OCI-LY3 (cell line): Measurements from ENCODE around the gene EML1.

Experiments used
- H2AFZ ChIP-seq: fragments of 200-600, 300-600 bp; shearing (Covaris generic); 2 replicates; pipeline ENCODE4 v1.6.0; 2014; ENCODE audit warnings: antibody characterized with exemption, low read depth, low read length
- H3K27ac ChIP-seq: fragments of 200-600, 300-600 bp; sonication (generic); 2 replicates; pipeline ENCODE4 v1.5.1; 2014; ENCODE audit warnings: mild to moderate bottlenecking, low read length, moderate library complexity, mixed read lengths
- H3K27me3 ChIP-seq: fragments of 200-600, 300-600 bp; sonication (generic); 2 replicates; pipeline ENCODE4 v1.6.1; 2014; ENCODE audit warnings: low read depth, low read length, mixed read lengths
- H3K36me3 ChIP-seq: fragments of 200-600, 300-600 bp; sonication (generic); replicated peaks from 2 replicates; pipeline ENCODE3; 2014; ENCODE audit warnings: low read depth, low read length, mixed read lengths
- H3K4me1 ChIP-seq: fragments of 300-600, 200-600 bp; sonication (generic); 2 replicates; pipeline ENCODE4 v1.6.1; 2014; ENCODE audit warnings: low read length, mixed read lengths
- H3K4me2 ChIP-seq: fragments of 200-600, 300-600 bp; sonication (generic); 2 replicates; pipeline ENCODE4 v1.6.1; 2014; ENCODE audit warnings: low read length, mixed read lengths
- H3K4me3 ChIP-seq: fragments of 300-600, 200-600 bp; sonication (generic); 2 replicates; pipeline ENCODE4 v1.5.1; 2014; ENCODE audit warnings: antibody characterized with exemption, mild to moderate bottlenecking, low read length, moderate library complexity
- H3K79me2 ChIP-seq: fragments of 300-600, 200-600 bp; shearing (Covaris generic); 2 replicates; pipeline ENCODE4 v1.6.1; 2014; ENCODE audit warnings: mild to moderate bottlenecking, low read length, mixed read lengths
- H3K9ac ChIP-seq: fragments of 300-600, 200-600 bp; shearing (Covaris generic); 2 replicates; pipeline ENCODE4 v1.6.0; 2014; ENCODE audit warnings: mild to moderate bottlenecking, low read length, moderate library complexity
- H3K9me3 ChIP-seq: fragments of 200-600, 300-600 bp; shearing (Covaris generic); 2 replicates; pipeline ENCODE4 v1.6.1; 2014; ENCODE audit warnings: low read length, mixed read lengths; ENCODE audit not compliant: insufficient read depth
- H4K20me1 ChIP-seq: fragments of 200-600, 300-600 bp; sonication (generic); 2 replicates; pipeline ENCODE4 v1.6.1; 2016; ENCODE audit warnings: low read length, mixed read lengths; ENCODE audit not compliant: insufficient read depth
- CTCF ChIP-seq: fragments of 200-600, 300-600 bp; sonication (generic); IDR thresholded peaks from 2 replicates; pipeline ENCODE4 v1.5.1; 2014; ENCODE audit warnings: antibody characterized with exemption, low read length, low read depth
- EZH2phosphoT487 ChIP-seq: fragments of 200-600 bp; shearing (Covaris generic); IDR thresholded peaks from 2 replicates; pipeline ENCODE4 v1.6.1; 2018; ENCODE audit warnings: antibody characterized with exemption, mixed run types, low read depth

EML1 gene

GRCh38 chr14:99915305-99916090 lies 122.3 kb downstream of the EML1 start:
- Histone ChIP-seq H3K27me3 (no peaks in the 10 kb centered on the region), H3K9me3 (no peaks in the 10 kb centered on the region), H4K20me1 (no peaks in the 10 kb centered on the region), H3K27ac (no peak overlapping the region), H3K4me2 (no peak overlapping the region), H3K4me3 (no peak overlapping the region), H2AFZ (no peak overlapping the region), H3K9ac (no peak overlapping the region), H3K4me1 (no peaks in the 10 kb centered on the region), H3K36me3 (peaks cover 56% of the 10 kb centered on the region), H3K79me2 (no peaks in the 10 kb centered on the region)
- TF ChIP-seq CTCF (no peak), EZH2phosphoT487 (no peak)

DNA sequence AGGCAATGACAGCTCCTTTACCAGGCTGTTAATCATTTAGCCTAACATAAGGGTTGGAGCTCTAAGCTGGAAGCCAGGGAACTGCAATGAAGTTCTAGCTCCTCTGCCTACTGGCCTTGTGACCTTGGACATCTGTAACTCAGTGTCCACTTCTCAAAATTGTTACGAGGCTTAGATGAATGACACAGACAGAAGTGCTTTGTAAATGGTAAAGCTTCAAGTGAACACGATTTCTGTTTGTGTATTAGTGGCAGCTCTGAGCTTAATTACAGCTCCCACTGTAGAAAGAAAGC lies 122.8 kb downstream of the EML1 start:
- Histone ChIP-seq H2AFZ (no peak overlapping the region), H3K36me3 (peaks cover 51% of the 10 kb centered on the region), H3K79me2 (no peaks in the 10 kb centered on the region), H3K4me2 (no peak overlapping the region), H4K20me1 (no peaks in the 10 kb centered on the region), H3K4me1 (no peaks in the 10 kb centered on the region), H3K9ac (no peak overlapping the region), H3K27me3 (no peaks in the 10 kb centered on the region), H3K27ac (no peak overlapping the region), H3K9me3 (no peaks in the 10 kb centered on the region), H3K4me3 (no peak overlapping the region)
- TF ChIP-seq EZH2phosphoT487 (no peak), CTCF (no peak)

DNA sequence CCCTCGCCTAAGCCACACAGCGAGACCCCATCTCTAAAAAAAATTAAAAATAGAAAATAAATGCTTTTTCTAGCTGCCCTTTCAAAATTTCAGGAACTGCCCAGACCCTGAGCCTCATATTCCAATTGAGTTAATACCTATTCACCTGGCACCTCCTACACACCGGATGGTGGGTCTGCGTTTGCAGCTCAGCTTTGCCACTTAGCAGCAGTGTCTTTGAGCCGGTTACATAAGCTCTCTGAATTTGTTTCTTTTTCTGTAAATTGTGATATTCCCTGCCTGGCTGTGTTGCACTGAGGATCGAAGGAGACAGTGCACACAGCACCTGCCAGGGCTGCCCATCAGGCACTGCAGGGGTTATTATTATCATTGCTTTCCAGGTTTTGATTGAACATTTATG lies 125.6 kb downstream of the EML1 start:
- Histone ChIP-seq H3K4me1 (no peaks in the 10 kb centered on the region), H3K79me2 (no peaks in the 10 kb centered on the region), H3K27me3 (no peaks in the 10 kb centered on the region), H3K9me3 (no peaks in the 10 kb centered on the region), H3K4me3 (no peak overlapping the region), H4K20me1 (no peaks in the 10 kb centered on the region), H3K4me2 (no peak overlapping the region), H2AFZ (no peak overlapping the region), H3K9ac (no peak overlapping the region), H3K27ac (no peak overlapping the region), H3K36me3 (peaks cover 59% of the 10 kb centered on the region)
- TF ChIP-seq CTCF, result no peak
- no peak for TF ChIP-seq EZH2phosphoT487

DNA sequence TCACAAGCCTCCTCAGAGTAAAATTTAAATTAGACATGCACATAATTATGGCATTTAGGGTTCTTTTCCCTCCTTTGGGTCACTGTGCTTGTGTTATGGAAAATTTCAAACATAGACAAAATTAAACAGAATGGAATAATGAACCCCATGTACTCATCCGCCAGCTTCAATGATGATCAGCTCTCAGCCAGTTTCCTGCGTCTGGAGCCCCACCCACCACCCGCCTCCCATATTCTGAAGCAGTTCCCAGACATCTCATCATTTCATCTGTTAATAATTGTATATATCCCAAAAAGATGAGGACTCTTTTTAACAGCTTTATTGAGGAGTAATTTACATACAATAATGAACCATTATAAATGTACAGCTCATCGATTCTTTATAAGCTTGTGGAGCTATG lies 128.2 kb downstream of the EML1 start:
- Histone ChIP-seq H3K9me3 (no peaks in the 10 kb centered on the region), H3K79me2 (no peaks in the 10 kb centered on the region), H3K9ac (no peak overlapping the region), H2AFZ (no peak overlapping the region), H3K27ac (no peak overlapping the region), H4K20me1 (no peaks in the 10 kb centered on the region), H3K4me3 (no peak overlapping the region), H3K27me3 (no peaks in the 10 kb centered on the region), H3K36me3 (peaks cover 49% of the 10 kb centered on the region), H3K4me2 (no peak overlapping the region), H3K4me1 (no peaks in the 10 kb centered on the region)
- TF ChIP-seq EZH2phosphoT487 (no peak), CTCF (no peak)
